ENCODE data around the gene PTOV1.
"Not testable (repeated sequence)": the region's sequence is repeated elsewhere in the genome, so short reads cannot be mapped to it uniquely, and the experiment has no call there.

Gene PTOV1

DNA sequence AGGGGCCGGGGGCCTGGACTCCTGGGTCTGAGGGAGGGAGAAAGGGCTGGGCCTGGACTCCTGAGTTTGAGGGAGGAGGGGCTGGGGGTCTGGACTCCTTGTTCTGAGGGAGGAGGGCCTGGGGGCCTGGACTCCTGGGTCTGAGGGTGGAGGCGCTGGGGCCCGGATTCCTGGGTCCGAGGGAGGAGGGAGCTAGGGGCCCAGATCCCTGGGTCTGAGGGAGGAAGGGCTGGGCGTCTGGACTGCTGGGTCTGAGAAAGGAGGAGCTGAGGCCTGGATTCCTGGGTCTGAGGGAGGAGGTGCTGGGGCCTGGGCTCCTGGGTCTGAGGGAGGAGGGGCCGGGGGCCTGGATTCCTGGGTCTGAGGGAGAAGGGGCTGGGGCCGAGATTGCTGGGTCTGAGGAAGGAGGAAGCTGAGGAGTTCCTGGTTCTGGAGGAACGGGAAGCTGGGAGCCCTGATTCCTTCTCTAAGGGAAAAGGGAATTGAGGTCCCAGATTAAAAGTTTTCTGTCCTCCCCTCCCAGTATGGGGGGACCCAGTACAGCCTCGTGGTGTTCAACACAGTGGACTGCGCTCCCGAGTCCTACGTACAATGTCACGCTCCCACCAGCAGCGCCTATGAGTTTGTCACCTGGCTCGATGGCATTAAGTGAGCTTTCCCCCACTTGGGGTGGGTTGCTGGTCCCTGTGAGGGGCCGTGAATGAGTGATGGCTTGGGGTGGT is 32.1 kb upstream of the PTOV1 start:
- DNase-seq = no peak

DNA sequence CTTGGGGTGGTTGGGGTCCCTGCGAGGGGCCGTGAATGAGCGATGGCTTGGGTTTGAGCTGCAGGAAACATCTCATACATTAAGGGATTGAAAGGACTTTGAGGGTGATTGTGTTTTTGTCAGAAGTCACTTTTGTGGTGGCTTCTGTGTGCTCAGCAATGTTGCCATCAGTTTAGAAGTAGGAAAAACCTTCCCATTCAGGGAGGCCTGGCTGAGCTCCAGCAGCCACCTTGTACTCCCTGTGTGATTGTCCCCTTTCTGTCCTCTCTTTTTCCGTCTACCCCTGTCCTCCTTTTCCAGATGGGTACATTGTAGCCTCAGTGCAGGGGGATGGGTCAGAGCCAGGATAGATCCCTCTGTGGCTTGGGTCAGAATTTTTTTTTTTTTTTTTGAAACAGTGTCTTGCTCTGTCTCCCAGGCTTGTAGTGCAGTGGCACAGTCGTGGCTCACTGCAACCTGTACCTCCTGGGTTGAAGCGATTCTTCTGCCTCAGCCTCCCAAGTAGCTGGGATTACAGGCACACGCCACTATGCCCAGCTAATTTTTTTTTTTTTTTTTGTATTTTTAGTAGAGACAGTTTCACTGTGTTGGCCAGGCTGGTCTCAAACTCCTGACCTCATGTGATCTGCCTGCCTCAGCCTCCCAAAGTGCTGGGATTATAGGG is 31.4 kb upstream of the PTOV1 start:
- DNase-seq = not testable (repeated sequence)

DNA sequence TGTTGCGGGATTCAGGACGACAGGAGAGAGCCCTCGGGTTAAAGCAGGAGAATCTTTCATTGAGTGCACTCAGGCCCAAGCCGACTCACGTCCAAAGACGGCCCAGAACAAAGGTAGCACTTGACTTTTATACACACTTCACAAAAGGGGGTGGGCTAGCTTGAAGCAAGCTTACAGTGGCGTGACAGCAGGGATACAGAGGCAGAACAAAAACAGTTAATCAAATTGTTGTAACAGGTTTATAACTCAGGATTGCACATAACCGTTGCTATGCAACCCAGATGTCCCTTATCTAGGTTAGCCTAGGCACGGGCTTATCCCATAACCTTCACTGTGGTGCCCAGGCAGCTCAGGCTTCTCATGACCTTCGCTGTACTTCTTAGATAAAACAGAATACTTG is 30.8 kb upstream of the PTOV1 start:
- no peak for DNase-seq

DNA sequence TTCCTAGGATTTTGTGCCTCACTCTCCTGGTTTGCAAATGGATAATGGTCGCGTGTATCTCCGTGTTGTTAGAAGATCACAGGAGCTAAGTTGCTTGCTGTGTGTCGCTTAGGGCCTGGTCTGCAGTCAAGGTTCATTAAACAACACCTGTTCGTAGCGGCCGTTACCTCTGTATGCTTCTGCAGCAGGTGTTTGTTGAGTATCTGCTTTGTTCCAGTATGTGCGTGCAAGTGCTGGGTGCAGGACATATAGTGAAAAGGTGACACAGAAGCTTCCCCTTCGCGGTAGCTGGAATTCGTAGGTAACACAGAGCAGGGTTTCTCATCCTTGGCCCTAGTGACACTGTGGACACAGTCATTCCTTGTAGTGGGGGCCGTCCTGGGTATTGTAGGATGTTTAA is 27.5 kb upstream of the PTOV1 start:
- no peak for DNase-seq

DNA sequence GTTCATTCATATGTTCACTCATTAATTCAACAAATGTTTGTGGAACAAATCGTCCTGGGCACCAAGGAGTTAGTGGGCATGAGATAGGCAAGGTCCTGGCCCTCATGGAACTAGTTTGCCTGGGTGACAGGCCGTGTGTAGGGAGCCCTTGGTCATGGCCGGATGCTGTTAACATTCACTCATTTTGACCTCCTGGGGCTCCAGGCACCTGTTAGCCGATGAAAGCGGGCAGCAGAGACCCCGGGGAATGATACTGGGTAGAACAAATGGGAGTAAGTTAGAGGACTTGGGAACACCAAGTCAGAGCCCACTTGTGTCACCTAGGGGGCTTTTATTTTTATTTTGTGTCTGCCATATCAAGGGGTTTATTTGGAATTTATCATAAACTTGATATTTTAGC is 26.3 kb upstream of the PTOV1 start:
- no peak for DNase-seq

DNA sequence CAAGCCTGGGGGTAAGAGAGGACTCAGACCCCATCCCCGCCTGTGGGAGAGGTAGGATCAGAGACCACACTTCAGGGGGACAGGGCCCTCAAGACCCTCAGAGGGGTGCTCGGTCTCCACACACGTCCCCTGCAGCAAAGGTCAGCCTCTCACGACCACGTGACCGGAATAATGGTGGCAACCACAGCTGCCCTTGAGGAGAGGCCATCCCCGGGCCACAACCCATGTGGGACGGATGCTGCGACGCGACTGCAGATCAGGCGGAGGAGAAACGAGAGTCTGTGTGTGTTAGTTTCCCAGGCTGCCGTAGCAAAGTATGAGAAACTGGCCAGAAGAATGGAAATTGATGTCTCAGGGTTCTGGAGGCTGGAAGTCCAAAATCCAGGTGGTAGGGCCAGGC is 23.9 kb upstream of the PTOV1 start:
- DNase-seq = no peak

DNA sequence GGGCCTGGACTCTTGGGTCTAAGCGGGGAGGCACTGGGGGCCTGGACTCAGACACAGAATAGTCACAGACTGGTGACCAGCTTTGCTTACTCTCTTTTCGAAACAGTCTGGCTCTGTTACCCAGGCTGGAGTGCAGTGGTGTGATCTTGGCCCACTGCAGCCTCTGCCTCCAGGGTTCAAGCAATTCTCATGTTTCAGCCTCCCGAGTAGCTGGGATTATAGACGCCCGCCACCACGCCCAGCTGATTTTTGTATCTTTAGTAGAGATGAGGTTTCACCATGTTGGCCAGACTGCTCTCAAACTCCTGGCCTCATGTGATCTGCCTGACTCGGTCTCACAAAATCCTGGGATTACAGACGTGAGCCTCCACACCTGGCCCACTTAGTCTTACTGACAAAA is 21.8 kb upstream of the PTOV1 start:
- no peak for DNase-seq

DNA sequence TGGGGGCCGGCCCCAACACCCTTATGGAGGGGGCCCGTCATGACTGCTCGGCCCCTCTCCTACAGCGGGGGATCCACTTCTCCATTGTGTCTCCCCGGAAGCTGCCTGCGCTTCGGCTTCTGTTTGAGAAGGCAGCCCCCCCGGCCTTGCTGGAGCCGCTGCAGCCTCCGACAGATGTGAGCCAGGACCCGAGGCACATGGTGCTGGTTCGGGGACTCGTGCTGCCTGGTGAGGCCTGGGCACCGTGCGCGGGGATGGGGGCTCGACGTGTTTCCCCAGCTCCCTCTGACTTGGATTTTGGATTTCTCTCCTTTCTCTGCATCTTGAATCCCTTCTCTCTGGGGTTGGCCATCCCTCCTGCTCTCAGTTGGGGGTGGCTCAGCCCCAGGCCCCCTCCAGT is 21.2 kb upstream of the PTOV1 start:
- no peak for DNase-seq

DNA sequence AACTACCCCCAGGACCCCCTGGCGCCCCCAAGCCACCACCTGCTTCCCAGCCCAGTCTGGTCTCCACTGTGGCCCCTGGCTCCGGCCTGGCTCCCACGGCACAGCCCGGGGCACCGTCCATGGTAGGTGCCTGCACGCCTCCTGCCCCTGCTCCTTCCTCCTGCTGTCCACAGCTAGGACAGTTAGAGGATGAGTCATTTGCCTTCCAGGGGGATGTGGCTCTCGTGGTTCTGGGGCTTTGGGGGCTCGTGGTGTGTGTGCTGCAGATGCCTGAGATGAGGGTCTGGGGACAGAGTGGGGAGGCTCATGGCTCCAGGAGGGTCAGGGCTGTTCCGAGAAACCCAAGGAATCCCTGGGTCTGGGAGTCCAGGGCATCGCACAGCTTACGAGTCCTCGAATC is 20.2 kb upstream of the PTOV1 start:
- no peak for DNase-seq

DNA sequence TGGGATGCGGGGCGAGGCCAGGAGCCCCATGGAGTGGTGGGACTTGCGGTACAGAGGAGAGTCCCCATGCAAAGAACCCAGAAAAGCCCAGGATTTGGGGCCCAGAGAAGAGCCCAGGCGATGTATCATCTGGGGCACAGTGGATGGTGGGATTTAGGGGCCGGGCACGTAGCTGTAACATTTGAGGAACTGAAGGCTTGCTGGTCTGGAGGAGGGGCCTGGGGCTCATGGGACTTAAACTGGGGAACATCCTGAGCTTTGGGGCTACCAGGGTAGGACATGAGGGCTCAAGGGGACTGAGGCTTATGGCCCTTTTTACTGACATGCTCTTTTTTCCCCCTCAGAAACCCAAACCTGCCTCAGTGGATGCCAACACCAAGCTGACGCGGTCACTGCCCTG is 19.4 kb upstream of the PTOV1 start:
- DNase-seq = no peak

DNA sequence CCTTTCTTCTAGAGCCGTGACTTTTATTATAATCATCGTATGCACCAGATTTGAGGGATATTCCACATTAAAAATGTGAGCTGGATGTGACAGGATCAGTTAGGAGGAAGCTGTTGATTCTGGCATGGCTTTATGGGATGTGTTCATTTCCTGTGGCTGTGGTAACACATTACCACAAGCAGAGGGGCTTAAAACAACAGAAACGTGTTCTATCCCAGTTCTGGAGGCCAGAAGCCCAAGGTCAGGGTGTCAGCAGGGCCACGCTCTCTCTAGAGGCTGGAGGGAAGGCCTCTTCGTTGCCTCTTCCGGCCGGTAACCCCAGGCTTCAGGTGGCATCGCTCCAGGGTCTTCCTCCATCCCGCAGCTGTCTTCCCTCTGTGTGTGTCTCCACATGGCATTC is 18.4 kb upstream of the PTOV1 start:
- DNase-seq = no peak

DNA sequence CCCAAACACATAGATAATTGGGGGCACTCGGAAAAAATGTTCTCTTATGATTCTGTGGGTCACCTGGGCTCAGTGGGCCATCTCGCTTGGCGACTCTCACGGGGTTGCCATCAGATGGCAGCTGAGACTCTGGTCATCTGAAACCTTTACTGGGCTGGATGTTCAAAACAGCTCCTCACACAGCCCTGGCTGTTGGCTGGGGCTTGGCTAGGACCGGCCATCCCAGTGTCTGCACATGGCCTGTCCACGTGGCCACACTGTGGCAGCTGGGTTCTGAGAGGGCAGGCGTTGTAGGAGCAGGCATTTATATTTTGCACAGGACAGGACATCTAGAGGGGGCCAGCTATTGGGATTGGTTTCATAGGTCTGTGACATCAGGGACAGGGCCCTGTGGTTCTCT is 17.4 kb upstream of the PTOV1 start:
- no peak for DNase-seq

DNA sequence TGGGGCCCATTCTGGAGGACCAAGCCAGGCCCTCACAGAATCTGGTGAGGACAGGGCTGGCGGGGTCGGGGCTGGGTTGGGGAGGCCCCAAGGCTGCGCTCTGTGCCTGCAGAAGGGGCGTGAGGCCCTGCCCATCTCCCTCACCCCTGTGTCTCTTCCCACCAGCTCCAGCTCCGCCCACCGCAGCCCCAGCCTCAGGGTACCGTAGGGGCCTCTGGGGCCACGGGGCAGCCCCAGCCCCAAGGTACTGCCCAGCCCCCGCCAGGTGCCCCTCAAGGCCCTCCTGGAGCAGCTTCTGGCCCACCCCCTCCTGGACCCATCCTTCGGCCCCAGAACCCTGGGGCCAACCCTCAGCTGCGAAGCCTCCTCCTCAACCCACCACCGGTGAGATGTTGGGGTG is 15.4 kb upstream of the PTOV1 start:
- no peak for DNase-seq

DNA sequence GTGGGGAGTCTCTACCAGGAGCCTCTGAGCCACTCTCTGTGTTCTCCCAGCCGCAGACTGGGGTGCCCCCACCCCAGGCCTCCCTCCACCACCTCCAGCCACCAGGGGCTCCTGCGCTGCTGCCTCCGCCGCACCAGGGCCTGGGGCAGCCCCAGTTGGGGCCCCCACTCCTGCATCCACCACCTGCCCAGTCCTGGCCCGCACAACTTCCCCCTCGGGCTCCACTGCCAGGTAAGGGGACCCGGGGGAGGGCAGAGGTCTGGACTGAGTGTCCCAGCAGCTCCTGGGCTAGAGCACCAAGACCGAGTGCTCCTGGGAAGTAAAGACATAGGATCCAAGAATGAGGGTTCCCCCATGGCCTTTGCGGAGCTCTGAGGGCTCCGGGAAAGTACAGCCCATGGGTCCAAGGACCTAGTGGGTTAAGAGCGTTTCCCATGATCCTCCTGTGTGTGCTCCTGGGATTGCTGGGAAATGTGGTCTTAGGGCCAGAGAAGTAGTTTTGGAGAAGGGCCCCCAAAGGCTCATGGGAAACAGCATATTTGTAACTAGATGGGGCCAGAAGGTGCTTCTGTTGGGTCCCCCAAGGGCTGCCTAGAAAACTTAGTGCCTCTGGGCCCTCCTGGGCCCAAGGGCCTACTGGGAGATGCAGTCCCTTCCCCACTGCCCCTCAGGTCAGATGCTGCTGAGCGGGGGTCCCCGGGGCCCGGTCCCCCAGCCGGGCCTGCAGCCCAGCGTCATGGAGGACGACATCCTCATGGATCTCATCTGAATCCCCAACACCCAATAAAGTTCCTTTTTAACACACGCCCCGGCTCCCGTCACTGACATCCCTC is 14.6 kb upstream of the PTOV1 start:
- no peak for DNase-seq

DNA sequence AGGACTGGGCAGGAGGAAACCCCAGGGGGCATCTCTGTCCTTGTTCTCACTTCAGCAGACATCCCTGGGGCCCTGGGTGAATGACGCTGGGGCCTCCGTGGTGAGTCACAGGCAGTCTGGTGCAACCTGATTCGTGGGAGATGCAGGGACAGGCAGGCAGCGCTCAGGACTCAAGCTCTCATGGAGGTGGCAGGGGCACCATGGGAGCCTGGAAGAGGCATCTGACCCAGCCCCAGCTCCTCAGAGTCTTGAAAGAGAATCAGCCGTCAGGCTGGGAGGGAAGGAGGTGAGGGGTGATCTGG is 14.0 kb upstream of the PTOV1 start:
- DNase-seq = no peak

DNA sequence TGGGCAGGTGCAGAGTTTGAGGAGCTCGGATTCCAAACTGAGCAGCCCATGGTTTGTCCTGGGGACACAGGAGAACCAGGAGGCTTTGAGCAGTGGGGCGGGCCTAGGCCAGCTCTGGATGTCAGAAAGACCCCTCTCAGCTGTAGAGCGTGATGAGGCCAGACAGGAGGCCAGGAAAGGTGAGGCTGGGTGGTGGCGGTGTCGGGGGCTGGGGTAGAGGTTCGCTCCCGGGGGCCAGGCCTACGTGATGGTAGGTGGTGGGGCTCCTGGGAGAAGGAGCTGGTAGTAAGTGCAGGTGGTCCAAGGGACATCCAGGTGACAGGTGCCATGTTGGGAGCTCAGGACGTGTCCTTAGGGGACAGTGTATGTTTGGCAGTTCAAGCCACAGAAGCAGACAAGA is 13.5 kb upstream of the PTOV1 start:
- no peak for DNase-seq

DNA sequence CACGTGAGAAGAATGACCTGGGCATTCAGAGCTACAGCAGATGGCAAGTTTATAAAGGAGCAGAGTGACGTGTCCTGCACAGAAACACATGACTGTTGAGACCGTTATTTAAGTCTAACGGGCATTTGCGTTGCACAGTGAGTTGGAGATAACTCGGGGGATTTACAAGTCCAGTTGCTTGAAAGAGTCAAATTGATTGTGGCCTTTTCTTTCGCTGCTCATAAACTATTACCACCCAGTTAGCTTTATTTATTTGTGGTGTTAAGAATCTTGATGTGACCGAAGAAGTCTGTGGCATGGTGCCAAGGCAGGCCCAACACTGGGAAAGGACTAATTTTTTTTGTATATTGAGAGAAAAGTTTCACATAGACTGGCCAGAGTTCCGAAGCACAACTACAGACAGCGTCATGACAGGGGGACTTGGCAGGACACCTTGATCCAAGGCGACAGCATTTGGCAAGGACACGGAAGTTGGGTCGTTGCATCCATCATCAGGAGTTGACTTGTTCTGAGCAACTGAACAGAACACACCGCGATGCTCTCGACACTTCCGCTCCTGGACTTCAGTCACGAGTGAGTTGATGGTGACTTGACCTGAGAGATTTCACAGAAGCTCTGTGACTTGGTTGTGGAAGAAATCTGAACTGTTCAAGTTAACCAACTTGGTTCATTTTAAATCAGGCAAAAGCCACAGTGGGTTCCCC is 11.9 kb upstream of the PTOV1 start:
- no peak for DNase-seq

DNA sequence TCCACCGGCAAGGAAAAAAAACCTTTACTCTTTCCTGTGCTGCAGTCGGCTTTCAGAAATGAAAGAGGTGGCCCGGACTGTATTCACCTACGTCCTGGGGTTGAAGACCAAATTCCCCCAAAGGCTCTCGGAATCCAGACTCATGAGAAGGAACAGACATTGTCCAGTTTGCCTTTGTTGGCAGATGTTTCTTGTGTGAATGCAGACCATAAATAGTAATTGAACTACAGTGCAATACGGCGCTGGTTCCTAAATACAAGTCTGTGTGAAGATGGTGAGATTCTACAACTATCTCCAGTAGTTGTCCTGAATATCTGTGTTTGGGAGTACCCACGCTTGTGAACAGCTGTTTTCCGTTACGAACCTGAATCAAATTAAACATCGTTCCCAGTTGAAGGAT is 11.2 kb upstream of the PTOV1 start:
- no peak for DNase-seq

DNA sequence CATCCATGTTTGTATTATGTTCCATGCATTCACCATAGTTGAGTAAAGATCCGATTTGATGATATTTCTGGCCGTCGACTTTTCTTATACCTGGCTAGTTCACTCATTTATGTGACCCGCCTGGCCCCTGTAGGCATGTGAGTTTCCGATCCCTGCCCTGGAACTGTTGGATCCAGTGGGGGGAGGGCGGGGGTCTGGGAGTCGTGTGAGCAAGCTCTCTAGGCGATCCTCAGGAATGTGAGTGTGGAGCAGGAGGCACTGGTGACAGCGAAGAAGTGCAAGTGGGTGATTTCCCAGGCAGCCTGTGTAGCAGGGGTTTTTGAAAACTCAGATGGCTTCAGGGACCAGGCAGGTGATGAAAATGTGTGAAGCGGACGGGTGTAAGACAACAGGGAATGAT is 10.6 kb upstream of the PTOV1 start:
- DNase-seq = no peak

DNA sequence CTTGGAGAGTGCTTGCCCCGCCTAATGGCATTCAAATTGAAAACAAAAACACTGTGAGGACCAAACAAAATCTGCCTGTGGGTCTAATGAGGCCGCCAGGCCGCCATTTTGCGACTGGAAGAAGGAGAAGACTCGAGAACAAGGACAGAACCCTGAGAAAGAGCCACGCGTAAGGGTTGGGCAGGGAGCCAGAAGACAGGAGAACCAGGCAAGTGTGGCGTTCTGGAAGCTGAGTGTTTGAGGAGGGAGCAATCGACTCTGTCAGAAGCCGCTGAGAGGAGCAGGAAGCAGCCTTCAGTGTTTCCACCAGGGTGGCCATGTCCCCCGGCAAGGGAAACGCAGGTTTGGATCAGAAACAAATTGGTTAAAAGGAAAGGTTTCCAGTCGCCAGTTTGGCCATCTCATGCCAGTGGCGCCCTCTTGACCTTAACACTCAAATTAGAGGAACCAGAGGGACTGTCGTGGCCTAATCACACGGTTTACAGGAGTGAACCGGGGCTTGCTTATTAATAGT is 10.2 kb upstream of the PTOV1 start:
- no peak for DNase-seq

DNA sequence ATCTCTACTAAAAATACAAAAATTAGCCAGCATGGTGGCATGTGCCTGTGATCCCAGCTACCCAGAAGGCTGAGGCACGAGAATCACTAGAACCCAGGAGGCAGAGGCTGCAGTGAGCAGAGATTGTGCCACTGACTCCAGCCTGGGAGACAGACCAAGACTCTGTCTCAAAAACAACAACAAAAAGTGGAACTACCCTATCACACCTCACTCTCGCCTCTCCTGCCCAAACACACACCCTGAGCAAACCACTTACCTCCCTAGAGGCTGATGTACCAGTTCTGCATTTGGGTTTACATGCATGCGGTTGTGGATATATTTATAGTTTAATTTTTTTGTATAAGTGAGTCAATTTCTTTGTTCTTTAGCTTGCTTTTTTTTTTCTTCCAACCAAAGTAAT is 7.7 kb upstream of the PTOV1 start:
- DNase-seq = no peak

DNA sequence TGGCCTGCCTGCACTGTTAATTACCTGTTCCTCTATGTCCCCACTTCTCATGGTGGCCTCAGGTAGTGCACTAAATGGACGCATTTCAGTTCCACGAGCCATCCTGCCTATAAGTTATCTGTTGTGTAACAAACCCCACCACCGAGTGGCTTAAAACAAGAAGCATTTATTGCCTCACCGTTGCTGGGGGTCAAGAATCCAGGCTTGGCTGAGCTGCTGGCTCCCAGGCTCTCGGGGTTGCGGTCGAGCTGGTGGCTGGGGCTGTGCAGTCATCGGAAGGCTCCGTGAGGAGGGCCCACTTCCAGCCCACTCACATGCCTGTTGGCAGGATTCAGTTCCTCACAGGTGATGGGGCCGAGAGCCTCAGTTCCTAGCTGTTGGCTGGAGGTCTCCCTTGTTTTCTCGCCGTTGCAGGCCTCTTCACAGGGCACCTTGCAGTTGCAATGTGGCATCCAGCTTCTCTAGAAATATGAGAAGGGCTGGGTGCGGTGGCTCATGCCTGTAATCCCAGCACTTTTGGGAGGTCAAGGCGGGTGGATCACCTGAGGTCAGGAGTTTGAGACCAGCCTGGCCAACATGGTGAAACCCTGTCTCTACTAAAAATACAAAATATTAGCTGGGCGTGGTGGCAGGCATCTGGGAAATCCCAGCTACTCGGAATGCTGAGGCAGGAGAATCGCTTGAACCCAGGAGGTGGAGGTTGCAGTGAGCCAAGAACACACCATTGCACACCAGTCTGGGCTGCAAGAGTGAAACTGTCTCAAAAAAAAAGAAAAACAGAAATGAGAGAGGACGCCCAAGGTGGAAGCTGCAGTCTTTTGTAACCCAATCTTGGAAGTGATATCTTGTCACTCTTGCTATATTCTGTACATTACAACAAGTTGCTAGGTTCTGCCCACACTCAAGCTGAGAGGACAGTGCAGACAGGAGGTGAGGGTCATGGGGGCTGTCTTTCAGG is 6.5 kb upstream of the PTOV1 start:
- DNase-seq = no peak

Measured in cerebellar nuclear complex (tissue), 1 donor.